HepG2 (cell line): ENCODE data around the gene FLYWCH1. TPM values are rescaled to one million over a fixed set of nuclear protein-coding genes. Genes with fewer than 3 reads are reported as not detected.
A peak's percentile ranks its signal among the peaks of the same experiment; 100 is the strongest.

Experiments used
- ESRRA ChIP-seq: sonication (generic); formaldehyde crosslinking; IDR thresholded peaks from 2 replicates; pipeline ENCODE4 v1.5.1; 2020; ENCODE audit warnings: mild to moderate bottlenecking, low read depth, missing genetic modification reagents
- GATAD1 ChIP-seq: IDR thresholded peaks from 2 replicates; pipeline ENCODE4 v1.6.1; 2016; ENCODE audit warnings: missing genetic modification reagents, missing compliant biosample characterization
- HIVEP1 ChIP-seq: sonication (generic); formaldehyde crosslinking; IDR thresholded peaks from 2 replicates; pipeline ENCODE4 v1.4.0; 2020; ENCODE audit warnings: mild to moderate bottlenecking, missing genetic modification reagents
- HNF4G ChIP-seq, 2 experiments: sonication (generic) in 1 of 2; formaldehyde crosslinking in 1 of 2; IDR thresholded peaks; 2 replicates each; pipeline versions ENCODE4 v1.4.0 to v1.6.1; 2011 to 2020; ENCODE audit warnings: borderline replicate concordance in 2 of 2, low read depth in 2 of 2, mild to moderate bottlenecking in 2 of 2, low read length in 1 of 2, missing genetic modification reagents in 1 of 2, moderate library complexity in 1 of 2
- KAT8 ChIP-seq: IDR thresholded peaks from 2 replicates; pipeline ENCODE4 v1.6.1; 2016; ENCODE audit warnings: missing genetic modification reagents, missing compliant biosample characterization
- KLF16 ChIP-seq, 2 experiments: sonication (generic) in 1 of 2; formaldehyde crosslinking in 1 of 2; IDR thresholded peaks; 2 replicates each; pipeline versions ENCODE4 v1.6.1 to v1.8.0; 2016 to 2023; ENCODE audit warnings: missing genetic modification reagents in 2 of 2, missing compliant biosample characterization in 1 of 2
- MED1 ChIP-seq: sonication (generic); formaldehyde crosslinking; IDR thresholded peaks from 2 replicates; pipeline ENCODE4 v1.4.0; 2020; ENCODE audit warnings: missing genetic modification reagents
- MIER3 ChIP-seq: IDR thresholded peaks from 2 replicates; pipeline ENCODE4 v1.6.1; 2016; ENCODE audit warnings: missing compliant biosample characterization, borderline replicate concordance
- MYC ChIP-seq: sonication (generic); formaldehyde crosslinking; IDR thresholded peaks from 2 replicates; pipeline ENCODE4 v1.9.0; 2021; ENCODE audit warnings: missing genetic modification reagents, borderline replicate concordance
- NONO ChIP-seq, 2 experiments: fragments of 450-650 bp in 1 of 2; sonication (generic) in 1 of 2; formaldehyde crosslinking in 1 of 2; IDR thresholded peaks in 1 of 2; conservative IDR thresholded peaks in 1 of 2; 2 replicates each; pipeline versions ENCODE4 v1.6.1 to v1.8.0; 2017 to 2022; ENCODE audit warnings: mild to moderate bottlenecking in 1 of 2, missing genetic modification reagents in 1 of 2, moderate library complexity in 1 of 2
- ONECUT2 ChIP-seq: sonication (generic); formaldehyde crosslinking; IDR thresholded peaks from 2 replicates; pipeline ENCODE4 v1.4.0; 2020; ENCODE audit warnings: missing genetic modification reagents
- RBFOX2 ChIP-seq: fragments of 200-400 bp; formaldehyde crosslinking; IDR thresholded peaks from 2 replicates; pipeline ENCODE4 v1.6.1; 2017; ENCODE audit warnings: low read depth, mild to moderate bottlenecking, low read length
- SOX6 ChIP-seq, 2 experiments: fragments of 450-650 bp in 1 of 2; sonication (generic) in 1 of 2; formaldehyde crosslinking in 1 of 2; IDR thresholded peaks; 2 replicates each; pipeline versions ENCODE4 v1.4.0 to v1.6.1; 2017 to 2020; ENCODE audit warnings: antibody characterized with exemption in 1 of 2, mild to moderate bottlenecking in 1 of 2, missing genetic modification reagents in 1 of 2
- ZNF160 ChIP-seq: sonication (generic); formaldehyde crosslinking; IDR thresholded peaks from 2 replicates; pipeline ENCODE4 v1.8.0; 2022; ENCODE audit warnings: mild to moderate bottlenecking, inconsistent platforms, missing genetic modification reagents
- ZNF263 ChIP-seq: sonication (generic); formaldehyde crosslinking; IDR thresholded peaks from 2 replicates; pipeline ENCODE4 v1.4.0; 2020; ENCODE audit warnings: missing genetic modification reagents
- polyA plus RNA-seq, 8 experiments: library from polyadenylated mRNA; depleted of rRNA in 3 of 8; stranded (reverse) in 7 of 8; unstranded in 1 of 8; fragments of >200 nt; fragmentation: Illumina TruSeq in 4 of 8; extraction: Trizol in 4 of 8; gene quantifications; 2 replicates each; pipeline versions ENCODE4 v1.2.1 to v1.2.3, GENCODE V29; 2011 to 2016; ENCODE audit warnings: low read depth in 4 of 8, missing spikeins in 1 of 8, mixed read lengths in 1 of 8; ENCODE audit not compliant: insufficient read depth in 1 of 8
- total RNA-seq, 5 experiments: library from RNA; depleted of rRNA; stranded (reverse); fragments of >200 nt; fragmentation: Illumina TruSeq; extraction: Trizol; gene quantifications; 2 replicates each; pipeline ENCODE4 v1.2.3, GENCODE V29; 2016; ENCODE audit warnings: low read depth in 1 of 5
- TF ChIP-seq, protein P1 (sequence below): sonication (generic); formaldehyde crosslinking; IDR thresholded peaks from 2 replicates; pipeline ENCODE4 v1.4.0; 2020; ENCODE audit warnings: mild to moderate bottlenecking, missing genetic modification reagents
- TF ChIP-seq, protein P2 (sequence below): sonication (generic); formaldehyde crosslinking; IDR thresholded peaks from 2 replicates; pipeline ENCODE4 v1.9.0; 2021; ENCODE audit warnings: missing genetic modification reagents, borderline replicate concordance
- TF ChIP-seq, protein P3 (sequence below): sonication (generic); formaldehyde crosslinking; IDR thresholded peaks from 2 replicates; pipeline ENCODE4 v1.8.0; 2022; ENCODE audit warnings: mild to moderate bottlenecking, missing genetic modification reagents, moderate library complexity
- TF ChIP-seq, protein P4 (sequence below): sonication (generic); formaldehyde crosslinking; IDR thresholded peaks from 2 replicates; pipeline ENCODE4 v1.8.0; 2022; ENCODE audit warnings: missing genetic modification reagents, mild to moderate bottlenecking, borderline replicate concordance
- TF ChIP-seq, protein P5 (sequence below): sonication (generic); formaldehyde crosslinking; IDR thresholded peaks from 2 replicates; pipeline ENCODE4 v1.8.0; 2022; ENCODE audit warnings: mild to moderate bottlenecking, missing genetic modification reagents

Gene FLYWCH1
- total and polyA plus RNA-seq, 2 of the 13 experiments (the other 11 are each of a cell fraction or from before 2014, with no cell fraction given), result 7.3 to 12.4 TPM

DNA sequence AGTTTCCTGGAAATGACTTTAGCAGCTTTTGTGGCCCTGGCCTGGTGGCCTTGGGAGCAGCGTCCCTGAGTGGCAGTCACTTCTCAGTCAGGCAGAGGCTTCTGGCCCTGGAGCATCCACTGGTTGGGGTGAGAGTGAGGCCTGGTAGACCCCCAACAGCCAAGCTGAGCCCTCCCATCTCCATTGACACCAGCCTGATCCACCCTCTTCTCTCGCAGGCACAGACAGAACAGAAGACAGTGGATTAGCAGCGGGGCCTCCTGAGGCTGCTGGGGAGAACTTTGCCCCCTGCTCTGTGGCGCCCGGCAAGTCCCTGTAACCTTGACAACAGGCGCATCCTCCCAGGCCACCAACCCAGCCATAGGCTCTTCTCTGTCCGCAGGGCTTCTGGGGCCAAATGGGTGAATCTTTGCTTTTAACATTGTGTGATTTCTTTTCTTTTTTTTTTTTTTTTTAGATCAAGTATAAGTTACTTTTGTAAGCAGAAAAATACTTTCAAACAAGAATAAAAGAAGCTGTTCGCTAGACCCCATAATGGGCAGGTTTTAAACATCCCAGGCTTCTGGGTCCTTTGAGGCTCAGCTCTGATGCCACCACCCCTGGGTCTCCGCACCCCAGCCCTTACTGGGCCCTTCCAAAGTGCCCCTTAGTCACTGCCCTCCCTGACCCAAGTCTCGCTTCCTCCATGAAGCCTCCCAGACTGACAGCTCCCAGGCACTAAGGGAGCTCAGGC, 12.7 kb upstream of the FLYWCH1 start (continued):
- no peak for TF ChIP-seq SOX6 (IDR thresholded peaks at IDR 0.05)
- peak; percentile 50; the same call in 1 of the 2 replicates for TF ChIP-seq SOX6 (CRISPR knock-in tag; IDR thresholded peaks at IDR 0.05)
- TF ChIP-seq, protein P1, sequence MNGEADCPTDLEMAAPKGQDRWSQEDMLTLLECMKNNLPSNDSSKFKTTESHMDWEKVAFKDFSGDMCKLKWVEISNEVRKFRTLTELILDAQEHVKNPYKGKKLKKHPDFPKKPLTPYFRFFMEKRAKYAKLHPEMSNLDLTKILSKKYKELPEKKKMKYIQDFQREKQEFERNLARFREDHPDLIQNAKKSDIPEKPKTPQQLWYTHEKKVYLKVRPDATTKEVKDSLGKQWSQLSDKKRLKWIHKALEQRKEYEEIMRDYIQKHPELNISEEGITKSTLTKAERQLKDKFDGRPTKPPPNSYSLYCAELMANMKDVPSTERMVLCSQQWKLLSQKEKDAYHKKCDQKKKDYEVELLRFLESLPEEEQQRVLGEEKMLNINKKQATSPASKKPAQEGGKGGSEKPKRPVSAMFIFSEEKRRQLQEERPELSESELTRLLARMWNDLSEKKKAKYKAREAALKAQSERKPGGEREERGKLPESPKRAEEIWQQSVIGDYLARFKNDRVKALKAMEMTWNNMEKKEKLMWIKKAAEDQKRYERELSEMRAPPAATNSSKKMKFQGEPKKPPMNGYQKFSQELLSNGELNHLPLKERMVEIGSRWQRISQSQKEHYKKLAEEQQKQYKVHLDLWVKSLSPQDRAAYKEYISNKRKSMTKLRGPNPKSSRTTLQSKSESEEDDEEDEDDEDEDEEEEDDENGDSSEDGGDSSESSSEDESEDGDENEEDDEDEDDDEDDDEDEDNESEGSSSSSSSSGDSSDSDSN, result peak; percentile 44; the same call in 1 of the 2 replicates
- TF ChIP-seq KLF16 (CRISPR knock-in tag; IDR thresholded peaks at IDR 0.05), result 0 out of 4 replicates have a peak, but pooled peaks of 1 of the 2 experiments have one; percentile 37
- no peak for TF ChIP-seq ZNF160 (CRISPR knock-in tag)
- TF ChIP-seq, protein P2, sequence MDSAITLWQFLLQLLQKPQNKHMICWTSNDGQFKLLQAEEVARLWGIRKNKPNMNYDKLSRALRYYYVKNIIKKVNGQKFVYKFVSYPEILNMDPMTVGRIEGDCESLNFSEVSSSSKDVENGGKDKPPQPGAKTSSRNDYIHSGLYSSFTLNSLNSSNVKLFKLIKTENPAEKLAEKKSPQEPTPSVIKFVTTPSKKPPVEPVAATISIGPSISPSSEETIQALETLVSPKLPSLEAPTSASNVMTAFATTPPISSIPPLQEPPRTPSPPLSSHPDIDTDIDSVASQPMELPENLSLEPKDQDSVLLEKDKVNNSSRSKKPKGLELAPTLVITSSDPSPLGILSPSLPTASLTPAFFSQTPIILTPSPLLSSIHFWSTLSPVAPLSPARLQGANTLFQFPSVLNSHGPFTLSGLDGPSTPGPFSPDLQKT, result no peak
- no peak for TF ChIP-seq ONECUT2 (CRISPR knock-in tag)
- TF ChIP-seq, protein P3, sequence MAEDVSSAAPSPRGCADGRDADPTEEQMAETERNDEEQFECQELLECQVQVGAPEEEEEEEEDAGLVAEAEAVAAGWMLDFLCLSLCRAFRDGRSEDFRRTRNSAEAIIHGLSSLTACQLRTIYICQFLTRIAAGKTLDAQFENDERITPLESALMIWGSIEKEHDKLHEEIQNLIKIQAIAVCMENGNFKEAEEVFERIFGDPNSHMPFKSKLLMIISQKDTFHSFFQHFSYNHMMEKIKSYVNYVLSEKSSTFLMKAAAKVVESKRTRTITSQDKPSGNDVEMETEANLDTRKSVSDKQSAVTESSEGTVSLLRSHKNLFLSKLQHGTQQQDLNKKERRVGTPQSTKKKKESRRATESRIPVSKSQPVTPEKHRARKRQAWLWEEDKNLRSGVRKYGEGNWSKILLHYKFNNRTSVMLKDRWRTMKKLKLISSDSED (CRISPR knock-in tag), result no peak
- no peak for TF ChIP-seq RBFOX2
- TF ChIP-seq ZNF263 (CRISPR knock-in tag), result 0 out of 2 replicates have a peak, but pooled peaks have one; percentile 34
- TF ChIP-seq, protein P4, sequence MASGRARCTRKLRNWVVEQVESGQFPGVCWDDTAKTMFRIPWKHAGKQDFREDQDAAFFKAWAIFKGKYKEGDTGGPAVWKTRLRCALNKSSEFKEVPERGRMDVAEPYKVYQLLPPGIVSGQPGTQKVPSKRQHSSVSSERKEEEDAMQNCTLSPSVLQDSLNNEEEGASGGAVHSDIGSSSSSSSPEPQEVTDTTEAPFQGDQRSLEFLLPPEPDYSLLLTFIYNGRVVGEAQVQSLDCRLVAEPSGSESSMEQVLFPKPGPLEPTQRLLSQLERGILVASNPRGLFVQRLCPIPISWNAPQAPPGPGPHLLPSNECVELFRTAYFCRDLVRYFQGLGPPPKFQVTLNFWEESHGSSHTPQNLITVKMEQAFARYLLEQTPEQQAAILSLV (CRISPR knock-in tag), result peak; percentile 63; the same call in 1 of the 2 replicates
- TF ChIP-seq MED1 (CRISPR knock-in tag), result peak; percentile 48
- TF ChIP-seq NONO (IDR thresholded peaks at IDR 0.05), result no peak
- 0 out of 2 replicates have a peak, but pooled peaks have one; percentile 29 for TF ChIP-seq NONO (CRISPR knock-in tag; conservative IDR thresholded peaks at IDR 0.05)
- peak; percentile 29; the same call in 1 of the 2 replicates for TF ChIP-seq MIER3
- TF ChIP-seq HIVEP1 (CRISPR knock-in tag), result no peak
- TF ChIP-seq, protein P5, sequence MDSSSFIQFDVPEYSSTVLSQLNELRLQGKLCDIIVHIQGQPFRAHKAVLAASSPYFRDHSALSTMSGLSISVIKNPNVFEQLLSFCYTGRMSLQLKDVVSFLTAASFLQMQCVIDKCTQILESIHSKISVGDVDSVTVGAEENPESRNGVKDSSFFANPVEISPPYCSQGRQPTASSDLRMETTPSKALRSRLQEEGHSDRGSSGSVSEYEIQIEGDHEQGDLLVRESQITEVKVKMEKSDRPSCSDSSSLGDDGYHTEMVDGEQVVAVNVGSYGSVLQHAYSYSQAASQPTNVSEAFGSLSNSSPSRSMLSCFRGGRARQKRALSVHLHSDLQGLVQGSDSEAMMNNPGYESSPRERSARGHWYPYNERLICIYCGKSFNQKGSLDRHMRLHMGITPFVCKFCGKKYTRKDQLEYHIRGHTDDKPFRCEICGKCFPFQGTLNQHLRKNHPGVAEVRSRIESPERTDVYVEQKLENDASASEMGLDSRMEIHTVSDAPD (CRISPR knock-in tag), result no peak
- no peak for TF ChIP-seq ESRRA (CRISPR knock-in tag)
- peak; percentile 90 for TF ChIP-seq HNF4G (IDR thresholded peaks at IDR 0.05; ENCODE audit: borderline replicate concordance, low read depth, low read length)
- peak; percentile 73; the same call in 1 of the 2 replicates for TF ChIP-seq HNF4G (CRISPR knock-in tag; IDR thresholded peaks at IDR 0.05; ENCODE audit: borderline replicate concordance, low read depth)
- 0 out of 2 replicates have a peak, but pooled peaks have one; percentile 19 for TF ChIP-seq GATAD1 (CRISPR knock-in tag)
- 0 out of 2 replicates have a peak, but pooled peaks have one; percentile 17 for TF ChIP-seq MYC (CRISPR knock-in tag)
- 0 out of 2 replicates have a peak, but pooled peaks have one; percentile 15 for TF ChIP-seq KAT8
